NCI-H345 treated with DMSO at 0.1 percent for 48 hours (cell line): ENCODE results near the gene MAPRE2.
A peak's percentile ranks its signal among the peaks of the same experiment; 100 is the strongest.
"Not testable (repeated sequence)": the region's sequence is repeated elsewhere in the genome, so short reads cannot be mapped to it uniquely, and the experiment has no call there.

ENCODE experiments used
- DNase-seq: peaks from one replicate; lab custom pipeline; 2025; ENCODE audit not compliant: unreplicated experiment; lab: John Stamatoyannopoulos, UW

The MAPRE2 gene

DNA sequence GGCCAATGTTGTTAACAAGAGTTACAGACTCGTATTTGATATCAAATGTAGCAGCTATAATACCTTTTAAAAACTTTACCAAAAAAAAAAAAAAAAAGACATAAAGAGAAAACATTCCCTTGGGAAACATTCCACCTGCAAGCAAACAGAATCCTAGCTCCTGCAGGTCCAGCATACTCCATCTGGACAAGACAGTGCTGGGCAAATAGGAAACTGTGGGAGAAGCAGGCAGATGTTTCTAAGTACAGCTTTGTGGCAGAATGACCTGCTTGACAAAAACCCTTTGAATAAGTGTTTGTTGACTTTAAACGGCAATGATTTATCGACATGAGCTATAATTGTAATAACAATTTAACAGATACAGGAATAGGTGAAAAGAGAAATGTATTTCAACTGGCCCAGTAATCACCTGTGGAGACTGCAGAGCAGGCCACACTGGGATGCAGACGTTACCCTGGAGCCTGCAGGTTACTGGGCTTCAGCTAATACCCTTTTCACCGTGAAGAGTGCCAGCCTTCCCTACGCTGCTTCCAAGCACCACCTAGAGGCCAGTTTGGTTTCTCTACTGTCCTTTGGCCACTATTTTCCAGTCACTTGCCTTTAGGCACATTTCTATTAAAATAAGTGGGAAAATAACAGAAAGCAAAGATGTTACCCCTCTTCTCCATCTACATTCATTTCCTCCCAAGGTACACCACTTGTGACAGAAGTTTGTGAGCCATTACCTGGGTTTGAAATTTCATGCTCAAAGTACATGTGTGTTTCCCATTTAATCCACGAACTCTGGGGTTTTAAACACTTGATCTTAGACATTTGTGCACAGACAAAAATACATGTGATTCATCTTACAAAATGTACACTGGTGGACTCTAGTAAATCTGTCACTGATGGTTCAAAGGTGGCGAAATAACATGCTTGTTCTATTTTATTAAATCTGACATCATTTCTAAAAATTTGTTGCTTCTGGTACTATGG, 102.7 kb downstream of the MAPRE2 start:
- DNase-seq, result peak; percentile 87

DNA sequence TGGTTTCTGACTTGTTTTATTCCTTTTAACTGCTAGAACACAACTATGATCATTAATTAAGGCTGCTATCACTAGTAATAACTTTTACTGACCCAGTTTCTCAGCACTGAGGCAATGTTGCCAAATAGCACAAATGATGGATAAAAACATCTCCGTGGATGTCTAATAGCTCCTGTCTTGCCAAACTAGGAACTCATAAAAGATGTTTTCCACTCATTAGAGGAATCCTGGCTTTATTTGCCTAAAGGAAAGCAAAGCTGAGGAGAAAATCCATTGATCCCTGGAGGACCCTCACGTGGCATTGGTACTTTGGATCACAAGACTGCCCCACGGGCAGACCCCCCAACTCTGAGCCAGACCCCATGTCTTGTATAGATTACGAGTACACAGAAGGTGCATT, 103.5 kb downstream of the MAPRE2 start:
- no peak for DNase-seq

GRCh38 chr18:35150195-35150594, 109.0 kb downstream of the MAPRE2 start:
- DNase-seq, result not testable (repeated sequence)

- DNase-seq, result no peak
These were observed 112.5 kb downstream of the MAPRE2 start for GRCh38 chr18:35153609-35154272.

- no peak for DNase-seq
These were observed 114.3 kb downstream of the MAPRE2 start for GRCh38 chr18:35155398-35156117.

DNA sequence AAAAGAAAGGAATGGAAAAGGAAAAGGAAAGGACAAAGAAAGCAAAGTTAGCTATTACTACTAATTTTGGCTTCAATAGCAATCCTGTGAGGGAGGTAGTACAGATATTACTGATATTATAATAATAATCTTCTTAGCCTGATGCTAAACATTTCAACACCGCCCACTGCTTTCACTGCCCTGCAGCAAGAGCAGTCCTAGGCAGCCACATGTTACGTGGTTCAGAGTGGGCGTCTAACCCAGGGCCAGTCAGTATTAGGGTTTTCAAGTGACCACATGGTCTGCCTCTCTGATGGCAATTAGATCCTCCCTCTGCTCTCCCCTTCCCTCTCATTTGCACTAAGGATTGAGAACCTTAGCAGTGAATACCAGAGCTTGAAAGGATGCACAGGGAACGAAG, 116.0 kb downstream of the MAPRE2 start:
- DNase-seq, result no peak

- DNase-seq, result no peak
These were observed 117.7 kb downstream of the MAPRE2 start for GRCh38 chr18:35158728-35159450.

DNA sequence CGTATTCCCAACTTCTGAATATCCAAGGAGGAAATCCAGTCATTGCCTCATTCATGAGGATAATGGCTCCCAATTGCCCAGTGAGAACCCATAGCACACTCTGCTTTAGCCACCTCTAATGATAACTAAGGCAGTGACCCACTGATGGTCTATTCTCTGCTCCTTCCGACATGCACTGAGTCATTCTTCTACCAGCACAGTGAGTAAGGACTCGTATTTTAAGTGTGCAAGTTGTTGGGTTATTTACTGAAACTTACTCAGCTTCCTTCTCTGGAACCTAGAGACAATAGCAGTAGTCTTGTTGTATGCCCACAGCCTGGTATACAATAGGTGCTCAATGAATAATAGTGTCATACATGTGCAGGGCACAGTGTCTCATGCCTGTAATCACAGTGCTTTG, 118.6 kb downstream of the MAPRE2 start:
- DNase-seq, result no peak

- no peak for DNase-seq
These were observed 120.3 kb downstream of the MAPRE2 start for GRCh38 chr18:35161485-35161884.

DNA sequence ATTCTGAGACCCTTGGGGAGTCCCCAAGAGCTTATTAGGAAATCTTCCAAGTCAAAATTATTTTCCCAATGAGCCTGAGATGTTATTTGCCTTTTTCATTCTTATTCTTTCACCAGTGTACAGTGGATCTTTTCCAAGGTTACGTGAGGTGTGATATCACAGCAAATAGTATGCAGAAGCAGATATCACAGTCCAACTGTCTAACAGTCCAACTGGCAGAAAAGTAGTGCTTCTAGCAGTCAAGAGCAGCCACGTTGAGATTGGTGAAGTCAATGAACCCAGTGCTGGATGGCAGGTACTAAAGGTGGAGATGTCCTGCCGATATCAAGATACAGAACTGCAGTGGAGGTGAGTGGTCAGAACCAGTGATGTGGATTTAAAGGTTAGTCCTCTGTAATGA, 120.7 kb downstream of the MAPRE2 start:
- no peak for DNase-seq

- DNase-seq, result no peak
These were observed 121.9 kb downstream of the MAPRE2 start for GRCh38 chr18:35163014-35163539.

DNA sequence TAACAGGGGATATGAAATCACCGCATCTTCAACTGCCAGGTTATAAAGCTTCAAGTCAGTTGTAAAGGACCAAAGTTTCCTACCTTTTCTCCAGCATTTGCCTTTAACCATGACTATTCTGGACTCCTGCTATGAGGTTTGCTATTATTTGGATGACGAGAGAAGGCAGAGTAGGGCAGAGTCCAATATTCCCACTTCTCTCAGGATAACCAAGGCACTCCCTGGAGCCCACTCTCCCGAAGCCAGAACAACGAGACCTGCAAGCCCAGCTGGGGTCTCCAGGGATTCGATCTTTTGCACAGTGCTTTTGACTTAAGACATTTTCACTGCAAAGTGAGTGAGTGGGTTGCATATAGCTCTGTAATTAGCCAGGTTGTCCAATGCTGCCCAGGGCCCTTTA, 122.5 kb downstream of the MAPRE2 start:
- DNase-seq, result no peak

DNA sequence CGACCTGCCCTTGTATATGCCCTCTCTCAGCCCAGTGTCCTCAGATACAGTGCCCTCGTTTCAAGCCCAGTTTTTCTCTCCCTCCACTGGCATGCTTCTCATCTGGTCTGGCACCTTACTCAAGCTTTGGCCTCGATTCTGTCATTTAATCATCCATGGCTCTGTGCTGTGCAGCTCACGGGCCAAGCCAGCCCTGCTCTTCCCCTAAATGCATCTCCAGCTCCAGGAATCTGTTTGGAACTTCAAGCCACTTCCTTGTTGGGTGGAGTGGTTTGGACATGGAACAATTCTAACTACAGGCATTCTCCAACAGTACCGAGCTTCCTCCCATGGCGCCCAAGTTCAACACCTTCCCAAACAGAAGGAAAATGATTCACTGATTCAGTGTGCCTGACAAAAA, 122.9 kb downstream of the MAPRE2 start:
- DNase-seq, result no peak

GRCh38 chr18:35167332-35167731, 126.1 kb downstream of the MAPRE2 start:
- DNase-seq, result no peak

GRCh38 chr18:35167857-35168256, 126.6 kb downstream of the MAPRE2 start:
- DNase-seq, result no peak

GRCh38 chr18:35170323-35170722, 129.1 kb downstream of the MAPRE2 start:
- not testable (repeated sequence) for DNase-seq

GRCh38 chr18:35171315-35171987, 130.2 kb downstream of the MAPRE2 start:
- DNase-seq, result no peak

DNA sequence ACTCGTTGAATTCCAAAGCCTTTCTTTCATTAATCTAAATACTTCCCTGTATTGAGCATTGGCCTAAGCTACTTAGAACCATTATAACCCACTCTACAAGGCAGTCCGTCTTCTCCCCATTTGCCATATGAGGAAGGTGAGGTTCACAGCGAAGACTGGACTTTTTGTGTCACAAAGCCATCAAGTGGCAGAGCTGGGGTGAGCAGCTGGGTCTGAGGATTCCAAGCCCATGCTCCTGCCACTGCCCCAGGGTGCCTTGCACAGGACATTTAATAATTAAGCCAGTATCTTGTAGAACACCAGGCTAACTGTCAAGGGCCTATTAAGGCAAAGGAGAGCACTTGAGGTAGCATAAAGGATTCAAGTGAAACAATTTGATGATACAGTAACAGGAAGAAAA, 130.8 kb downstream of the MAPRE2 start:
- DNase-seq, result no peak

GRCh38 chr18:35172451-35173035, 131.3 kb downstream of the MAPRE2 start:
- DNase-seq, result no peak
